KBM-7 (cell line): ENCODE measurements around the gene EPHB1.

ENCODE experiments used
- DNase-seq: peaks from one replicate; pipeline ENCODE4 v3.0.0-alpha.2; 2015
- in situ Hi-C: fragments of 300-500 bp; cut with MboI; formaldehyde crosslinking; loops from 2 replicates; pipeline ENCODE4 v1.14.3; 2020; ENCODE audit warnings: low sequenced_read_pairs, low pct_unique_long_range_greater_than_20kb, mixed read lengths

The EPHB1 gene

DNA sequence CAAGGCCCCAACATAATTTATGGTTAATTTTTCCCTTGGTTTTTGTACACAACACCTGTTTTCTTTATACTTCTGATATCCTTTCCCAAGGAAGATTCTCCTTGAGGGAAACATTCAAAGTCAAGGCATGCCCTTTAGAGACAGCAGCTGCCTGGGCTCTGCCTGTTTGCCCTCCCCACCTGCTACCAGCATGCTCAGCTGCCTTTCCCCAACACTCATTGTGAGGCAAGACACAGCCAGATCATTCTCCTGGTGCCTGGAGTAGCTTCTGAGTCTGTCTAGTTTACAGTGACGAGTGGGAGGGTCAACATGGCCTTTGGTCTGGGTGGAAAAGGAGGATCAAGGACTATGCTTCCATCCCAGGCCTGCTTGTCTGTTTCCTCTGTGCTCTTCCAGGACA is 132.5 kb downstream of the EPHB1 start:
- in situ Hi-C loops = no loop called here
- no peak for DNase-seq

DNA sequence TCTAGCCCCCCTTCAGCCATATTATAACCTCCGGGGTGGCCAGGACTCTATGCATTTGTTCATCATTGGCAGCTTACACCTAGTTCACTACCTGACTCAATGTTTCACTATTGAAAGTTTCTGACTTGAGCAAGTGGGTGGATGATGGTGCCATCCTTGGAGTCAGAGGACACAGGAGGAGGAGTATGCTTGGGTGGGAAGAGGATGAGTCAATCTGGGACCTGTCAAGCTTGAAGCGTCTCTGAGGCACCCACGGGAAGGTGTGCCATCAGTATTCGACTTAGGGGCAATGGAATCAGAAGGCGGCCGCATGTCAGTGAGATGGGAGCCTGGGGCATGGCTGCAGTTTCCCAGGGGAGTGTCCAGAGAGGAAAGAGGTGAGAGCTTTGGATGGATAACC is 133.3 kb downstream of the EPHB1 start:
- in situ Hi-C loops = no loop called here
- no peak for DNase-seq

DNA sequence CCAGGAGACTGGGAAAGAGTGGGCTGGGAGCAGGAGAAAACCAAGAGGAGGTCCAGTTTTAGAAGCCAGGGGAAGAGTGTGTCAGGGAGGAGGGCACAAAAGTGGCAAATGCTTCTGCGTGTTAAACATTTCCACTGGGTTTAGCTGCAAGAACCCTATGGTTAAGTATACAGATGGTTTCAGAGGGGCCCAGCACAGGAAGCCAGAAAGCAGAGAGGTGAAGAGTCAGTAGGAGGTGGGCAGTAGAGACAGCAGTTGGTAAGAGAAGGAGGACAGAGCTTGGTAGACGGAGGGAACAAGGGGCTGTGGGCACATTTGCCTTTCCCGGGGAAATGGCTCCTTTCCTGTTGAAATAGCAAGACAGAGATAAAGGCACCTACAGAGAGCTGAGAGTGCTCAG is 133.8 kb downstream of the EPHB1 start:
- peak; percentile 14 for DNase-seq
- in situ Hi-C loops = no loop called here

DNA sequence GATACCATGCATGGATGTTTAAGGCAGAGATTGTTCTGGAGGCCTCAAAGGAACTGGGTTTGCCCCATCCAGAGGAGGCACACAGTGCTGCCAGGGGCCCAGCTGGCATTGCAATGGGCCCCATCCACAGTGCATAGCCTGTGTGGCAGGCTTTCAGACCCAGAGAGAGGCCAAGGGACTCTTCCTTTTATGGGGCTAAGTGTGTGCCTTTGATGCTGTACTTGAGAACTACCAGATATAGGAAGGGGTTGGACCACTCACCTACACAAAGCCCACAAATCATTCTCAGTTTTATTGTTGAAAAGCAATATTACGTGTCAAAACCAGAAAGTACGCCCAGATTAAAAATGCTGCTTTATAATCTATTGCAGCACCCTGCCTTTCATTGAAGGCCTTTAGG is 134.9 kb downstream of the EPHB1 start:
- in situ Hi-C loops = no loop called here
- DNase-seq = no peak

DNA sequence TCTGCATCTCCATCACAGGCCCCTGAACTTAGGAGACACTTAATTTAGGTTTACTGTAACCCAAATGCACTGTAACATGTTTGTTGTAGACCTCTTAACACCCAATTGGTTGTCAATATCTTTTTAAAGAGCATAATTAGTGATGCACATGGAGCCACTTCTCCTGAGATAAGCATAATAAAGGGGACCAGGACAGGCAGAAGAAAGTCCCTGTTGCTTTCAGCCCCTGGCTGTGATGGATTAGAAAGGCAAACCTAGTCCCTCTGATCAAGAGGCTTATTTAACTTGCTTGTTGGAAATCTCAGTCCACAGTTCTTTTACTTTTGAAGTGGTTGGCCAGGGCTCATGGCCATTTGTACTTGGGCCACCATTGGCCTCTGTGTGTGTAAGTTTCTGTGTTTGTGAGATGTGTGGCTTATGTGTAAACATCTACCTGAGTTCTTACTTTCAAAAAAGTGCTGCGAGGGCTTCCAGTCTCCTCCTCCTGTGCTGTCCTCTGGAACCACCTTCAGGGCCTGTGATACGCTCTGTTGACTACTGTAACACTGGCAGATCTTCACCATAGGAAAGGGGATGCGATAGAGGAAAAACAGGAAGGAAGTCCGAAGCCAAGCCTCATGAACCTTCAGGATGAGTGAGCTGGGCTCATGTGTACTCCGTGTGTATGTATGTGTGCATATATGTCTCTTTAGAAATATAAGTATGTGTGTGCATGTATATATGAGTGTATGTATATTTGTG is 136.2 kb downstream of the EPHB1 start:
- in situ Hi-C loops = no loop called here
- peak; percentile 69 for DNase-seq

DNA sequence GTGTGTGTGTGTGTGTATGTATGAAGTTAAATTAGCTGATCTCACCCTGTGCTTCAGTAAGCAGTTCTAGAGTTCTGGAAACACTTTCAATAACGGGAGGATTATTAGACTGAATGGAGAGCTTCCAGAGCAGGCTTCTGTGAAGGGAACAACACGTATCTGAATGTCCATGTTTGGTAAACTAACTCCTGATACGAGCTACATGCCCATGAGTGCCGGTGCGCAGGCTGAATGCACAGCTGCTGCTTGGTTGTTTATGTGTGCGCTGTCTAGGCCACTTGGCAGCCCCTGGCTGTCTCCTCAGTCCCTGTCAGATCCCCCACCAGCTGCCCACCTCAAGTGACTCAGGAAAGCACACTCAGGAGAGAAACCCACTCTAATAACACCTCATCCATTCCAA is 137.0 kb downstream of the EPHB1 start:
- in situ Hi-C loops = no loop called here
- no peak for DNase-seq

DNA sequence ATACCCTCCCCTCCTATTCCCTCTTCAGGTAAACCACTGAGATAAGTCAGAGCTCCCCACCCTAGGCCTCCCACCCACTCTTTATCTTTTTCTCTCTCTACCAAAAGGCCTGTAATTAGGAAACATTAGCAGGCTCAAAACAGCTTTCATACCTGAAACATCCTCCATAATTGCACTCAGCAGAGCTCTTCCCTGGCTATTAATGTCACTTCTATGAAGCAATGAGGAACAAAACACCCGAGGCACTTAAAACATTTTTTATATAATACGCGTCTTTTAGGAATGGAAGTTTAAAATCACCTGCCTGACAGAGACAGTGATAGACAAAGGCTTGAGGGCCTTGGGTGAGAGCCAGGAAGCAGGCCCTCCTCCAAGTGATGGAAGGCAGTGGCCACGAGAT is 138.9 kb downstream of the EPHB1 start:
- no peak for DNase-seq
- in situ Hi-C loops = no loop called here

DNA sequence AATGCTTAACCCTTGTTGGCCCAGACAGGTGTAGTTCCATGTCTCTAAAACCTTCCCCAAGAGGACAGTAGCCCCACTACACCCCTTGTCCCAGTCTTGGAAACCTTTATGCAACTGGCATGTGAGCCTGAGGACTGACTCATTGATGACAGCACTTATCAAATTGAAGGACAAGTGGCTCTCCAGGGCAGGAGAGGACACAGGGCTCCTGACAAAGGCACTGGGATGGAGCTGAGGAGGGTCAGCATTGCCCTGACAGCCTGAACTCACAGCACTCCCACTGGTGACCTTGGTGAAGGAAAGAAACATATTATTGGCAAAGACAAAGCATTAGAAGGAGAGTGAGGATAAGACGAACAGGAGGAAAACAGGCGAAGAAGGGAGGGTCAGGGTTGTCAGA is 139.9 kb downstream of the EPHB1 start:
- DNase-seq = no peak
- in situ Hi-C loops = no loop called here

DNA sequence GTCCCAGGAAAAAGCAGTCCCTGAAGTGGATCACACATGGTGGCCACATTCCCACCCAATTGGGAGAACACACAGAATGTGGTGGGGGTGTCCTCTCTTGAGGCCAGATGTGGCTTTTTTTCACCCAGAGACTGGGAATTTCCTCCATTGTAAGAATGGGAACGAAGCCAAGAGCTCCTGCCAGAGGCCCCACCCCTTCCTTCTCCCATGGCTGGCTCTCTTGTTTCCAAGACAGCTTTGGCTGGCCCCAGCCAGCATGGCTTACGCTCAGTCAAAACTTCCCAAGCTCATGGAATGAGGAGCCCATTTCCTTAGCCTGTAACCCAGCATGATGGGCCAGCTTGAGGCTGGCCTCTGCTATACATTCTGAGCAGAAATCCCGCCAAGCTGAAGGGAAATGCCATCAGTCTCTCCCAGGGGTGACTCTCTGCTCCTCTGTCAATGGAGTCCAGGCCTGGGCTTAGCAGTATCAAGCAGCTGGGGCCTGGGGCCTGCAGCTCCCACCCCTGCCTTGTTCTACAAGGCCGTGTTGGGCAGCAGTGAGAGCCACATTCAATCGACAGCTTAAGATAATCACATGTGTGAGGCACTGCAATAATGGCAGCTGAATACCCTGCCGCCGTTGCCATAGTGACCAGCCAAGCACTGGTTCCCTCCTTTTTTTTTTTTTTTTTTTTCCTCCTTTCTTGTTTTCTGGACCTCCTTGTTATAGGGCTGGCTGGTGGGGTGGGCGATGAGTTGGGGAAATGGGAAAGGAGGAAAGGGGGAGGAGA is 142.4 kb downstream of the EPHB1 start:
- in situ Hi-C loops = no loop called here
- DNase-seq = no peak

DNA sequence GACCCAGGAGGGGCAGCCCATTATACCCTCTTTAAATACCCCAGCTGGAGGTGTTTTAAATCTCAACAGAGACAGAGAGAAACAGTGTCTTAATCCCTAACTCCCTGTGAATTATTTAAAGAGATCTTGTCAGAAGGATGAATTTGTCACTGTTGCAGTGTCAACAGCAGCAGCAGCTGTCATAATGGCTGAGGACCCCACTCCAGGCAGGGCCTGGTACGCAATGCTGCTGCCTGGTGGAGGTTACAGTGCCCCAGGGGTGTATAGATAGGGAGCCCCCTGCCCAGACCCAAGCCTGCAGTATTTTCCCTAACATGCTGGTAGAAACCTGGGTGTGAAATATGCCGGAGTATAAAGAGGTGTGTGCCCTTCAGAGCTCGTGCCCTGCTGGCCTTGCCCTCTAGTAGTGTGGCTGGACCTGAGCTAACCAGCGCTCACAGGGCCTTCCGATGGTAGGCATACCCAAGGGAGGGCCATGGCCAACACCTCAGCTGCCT is 143.0 kb downstream of the EPHB1 start:
- in situ Hi-C loops = no loop called here
- DNase-seq = no peak

DNA sequence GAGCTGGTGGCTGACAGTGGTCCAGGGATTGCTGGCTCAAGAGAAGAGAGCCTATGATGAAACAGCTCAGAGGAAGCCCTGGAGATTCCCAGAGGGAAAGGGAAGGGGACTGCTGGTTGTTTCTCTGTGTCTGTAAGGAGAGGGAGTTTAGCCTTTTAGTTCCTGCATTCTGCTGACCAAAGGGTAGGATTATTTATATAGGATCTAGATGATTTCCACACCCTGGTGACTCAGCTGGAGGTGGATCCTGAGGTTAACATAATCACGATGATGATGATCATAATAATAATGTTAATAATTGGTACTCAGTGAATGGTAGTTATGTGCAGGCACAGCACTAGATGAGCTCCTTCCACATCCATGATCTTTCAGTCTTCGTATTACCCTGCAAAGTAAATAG is 144.9 kb downstream of the EPHB1 start:
- in situ Hi-C loops = no loop called here
- no peak for DNase-seq

DNA sequence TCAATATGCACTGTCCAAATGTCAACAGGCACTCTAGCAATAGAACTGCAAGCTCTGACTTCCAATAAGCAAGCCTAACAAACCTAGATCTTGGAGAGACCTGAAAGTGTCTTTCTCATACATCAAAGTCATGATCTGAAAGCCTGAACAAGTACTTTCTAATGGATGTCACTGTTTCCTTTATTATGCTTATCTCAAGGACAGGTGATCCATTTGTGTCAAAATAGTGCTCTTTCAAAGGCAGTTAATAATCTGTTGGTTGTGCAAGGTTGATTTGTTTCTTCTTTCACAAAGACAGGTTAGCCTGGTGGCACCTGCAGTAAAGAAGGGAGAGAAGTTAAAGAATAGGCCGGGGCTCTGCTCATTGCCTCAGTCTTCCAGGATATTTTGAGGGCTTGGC is 146.8 kb downstream of the EPHB1 start:
- DNase-seq = no peak
- in situ Hi-C loops = no loop called here

DNA sequence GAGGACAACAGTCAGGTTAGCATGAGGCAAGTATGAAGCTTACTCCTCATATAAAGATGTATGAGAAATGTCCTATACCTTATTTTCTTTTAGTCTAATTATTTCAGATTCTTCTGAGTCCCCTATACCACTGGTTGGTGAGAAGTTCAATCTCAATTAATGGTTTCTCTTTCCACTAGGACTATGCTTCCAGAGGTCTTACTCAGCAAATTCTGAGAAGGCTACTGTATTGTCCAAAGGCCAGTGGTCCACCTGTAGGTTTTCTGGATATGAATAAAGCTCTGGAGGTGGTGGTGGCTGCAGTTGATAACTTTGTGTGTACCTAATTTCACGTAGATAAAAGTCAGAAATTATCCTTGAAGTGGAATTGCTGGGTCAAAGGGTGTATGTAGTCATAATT is 149.4 kb downstream of the EPHB1 start:
- no peak for DNase-seq
- in situ Hi-C loops = no loop called here

DNA sequence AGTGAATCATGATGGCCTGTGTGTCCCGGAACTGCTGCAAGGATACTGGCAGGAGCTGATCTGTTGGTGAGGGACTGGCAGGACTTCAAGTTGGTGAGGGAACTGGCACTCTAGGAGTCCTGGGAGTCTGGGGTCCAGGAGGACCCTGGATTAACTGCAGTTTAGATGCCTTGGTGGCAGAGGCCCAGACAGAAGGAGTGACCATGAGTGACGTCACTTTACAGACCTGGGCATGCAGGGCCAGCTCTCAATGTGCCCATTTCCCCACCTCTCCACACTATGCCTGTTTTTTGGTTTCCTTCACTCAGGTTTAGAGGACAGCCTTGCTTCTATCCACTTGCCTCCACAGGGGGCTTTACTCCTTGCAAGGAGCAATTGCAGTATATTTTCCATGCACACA is 154.1 kb downstream of the EPHB1 start:
- in situ Hi-C loops = no loop called here
- no peak for DNase-seq

DNA sequence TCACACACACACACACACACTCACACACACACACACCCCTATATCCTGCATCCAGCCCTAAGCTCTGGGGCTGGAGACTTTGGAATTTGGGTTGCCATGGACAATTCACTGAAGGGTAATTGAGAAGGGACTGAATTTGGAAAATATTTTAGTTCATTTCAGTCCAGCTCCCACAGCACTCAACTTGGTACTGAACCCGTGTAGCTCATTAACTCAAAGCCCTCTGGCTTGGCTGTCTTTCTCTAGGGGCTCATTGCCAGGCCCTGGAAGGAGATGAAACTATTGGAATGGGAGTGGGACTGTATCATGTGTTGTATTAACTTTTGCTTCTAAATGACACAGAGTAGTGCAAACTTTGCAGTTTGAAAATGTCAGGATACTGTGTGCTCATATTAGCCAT is 157.3 kb downstream of the EPHB1 start:
- in situ Hi-C loops = no loop called here
- DNase-seq = no peak

DNA sequence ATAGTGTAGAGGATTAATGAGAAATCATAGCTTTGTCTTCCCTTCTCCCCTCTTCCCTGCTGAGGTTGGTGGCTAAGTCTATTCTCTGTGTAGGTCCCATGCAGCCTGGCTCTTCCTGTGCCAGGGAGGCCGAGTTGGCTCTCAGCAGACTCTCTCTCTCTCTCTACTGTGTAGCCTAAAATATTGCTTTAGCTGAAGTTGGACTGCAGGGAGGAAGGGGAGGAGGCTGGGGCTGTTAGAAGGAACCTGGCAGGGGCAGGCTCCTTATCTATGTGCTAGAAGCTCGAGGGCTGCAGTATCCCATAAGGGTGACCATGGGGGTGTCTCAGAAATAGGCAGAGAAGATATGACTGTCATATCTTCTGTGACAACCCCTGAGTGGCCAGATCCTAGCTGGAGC is 160.8 kb downstream of the EPHB1 start:
- DNase-seq = no peak
- in situ Hi-C loops = no loop called here

DNA sequence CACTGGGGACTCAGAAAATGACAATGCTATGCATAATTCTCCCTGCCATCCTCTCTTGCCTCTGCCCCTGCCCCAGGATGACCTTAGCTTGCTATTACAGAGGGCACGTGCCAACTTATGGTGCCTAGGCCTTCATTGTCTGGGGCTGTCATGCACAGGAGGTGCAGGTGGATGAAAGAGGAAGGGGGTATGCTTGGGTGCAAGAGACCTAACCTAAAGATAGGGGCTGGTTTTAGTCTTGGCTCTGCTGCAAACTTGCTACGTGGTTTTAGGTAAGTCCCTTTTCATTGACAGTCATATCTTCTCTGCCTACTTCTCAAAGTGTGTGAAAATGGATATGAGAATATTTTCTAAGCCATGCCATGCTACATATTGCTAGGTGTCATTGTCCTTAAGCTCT is 161.3 kb downstream of the EPHB1 start:
- no peak for DNase-seq
- in situ Hi-C loops = no loop called here

DNA sequence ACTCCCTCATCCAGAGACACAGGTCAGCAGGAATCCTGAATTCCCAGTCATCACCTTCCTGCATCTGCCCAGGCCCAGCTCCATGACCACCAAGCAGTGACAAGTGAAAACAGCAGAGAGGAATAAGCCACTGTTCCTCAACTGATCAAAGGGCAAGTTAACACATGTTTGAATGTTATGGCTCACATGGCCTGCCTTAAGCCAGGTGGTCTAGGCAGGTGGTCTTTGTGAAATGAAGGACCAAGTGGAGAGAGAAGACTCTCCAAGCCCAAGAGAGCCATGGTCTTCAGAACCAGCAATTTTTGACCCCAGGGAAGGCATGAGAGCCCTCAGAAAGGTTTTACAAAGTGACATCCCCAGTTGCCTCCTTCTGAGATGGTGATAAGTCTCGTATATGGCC is 161.8 kb downstream of the EPHB1 start:
- in situ Hi-C loops = no loop called here
- no peak for DNase-seq

DNA sequence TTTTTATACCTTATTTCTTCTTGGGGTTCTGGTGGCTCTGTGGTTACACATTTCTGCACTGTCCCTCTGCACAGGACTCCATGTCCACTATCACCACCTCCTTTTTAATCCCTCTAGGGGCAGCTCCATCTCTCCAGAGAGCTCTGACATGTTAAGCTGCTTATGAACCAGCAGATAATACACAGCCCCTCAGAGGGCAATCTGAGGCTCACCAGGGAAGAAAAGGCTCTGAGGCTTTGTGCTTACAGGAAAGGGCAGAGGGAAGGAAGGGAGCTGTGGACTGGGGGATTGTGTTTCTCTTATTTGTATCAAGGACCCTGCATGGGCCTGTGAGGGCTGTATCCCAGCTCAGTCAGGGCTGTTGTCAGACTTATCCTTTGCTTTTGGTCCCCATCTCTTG is 164.5 kb downstream of the EPHB1 start:
- in situ Hi-C loops = no loop called here
- DNase-seq = no peak

DNA sequence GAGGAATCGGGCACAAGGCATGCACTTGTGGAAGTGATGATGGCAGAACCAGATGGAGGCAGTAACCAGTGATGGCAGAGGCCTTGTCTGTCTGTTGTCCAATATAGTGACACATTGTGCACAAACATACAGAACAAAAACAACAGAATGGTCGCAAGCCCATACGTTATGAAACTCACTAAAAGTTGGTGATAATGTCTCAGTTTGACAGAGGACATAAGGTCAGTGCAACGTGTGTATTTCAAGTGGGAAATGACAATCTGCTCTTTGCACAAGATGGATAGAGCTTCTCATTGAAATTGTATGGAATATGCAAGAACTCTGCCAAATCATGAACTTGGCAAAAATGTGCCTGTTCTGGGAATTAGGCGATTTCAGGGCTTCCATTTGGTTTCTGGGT is 169.2 kb downstream of the EPHB1 start:
- no peak for DNase-seq
- in situ Hi-C loops = no loop called here
